Activated CD8-positive, alpha-beta memory T cell treated with anti-CD3 and anti-CD28 coated beads, Interleukin-2, amount 50 U/mL, for 1 hour (primary cell): ENCODE measurements around the gene DIAPH2.

Source experiments
- DNase-seq: peaks from one replicate; pipeline ENCODE4 v3.0.0-alpha.2; 2020; ENCODE audit errors: extremely low read depth

The DIAPH2 gene

GRCh38 chrX:97587171-97587570, 902.5 kb downstream of the DIAPH2 start:
- no peak for DNase-seq

GRCh38 chrX:97594646-97595224, 910.1 kb downstream of the DIAPH2 start:
- no peak for DNase-seq

- no peak for DNase-seq
Observed at GRCh38 chrX:97597954-97598353, 913.3 kb downstream of the DIAPH2 start.

GRCh38 chrX:97602465-97603258, 918.0 kb downstream of the DIAPH2 start:
- no peak for DNase-seq

GRCh38 chrX:97605271-97605670, 920.6 kb downstream of the DIAPH2 start:
- no peak for DNase-seq

GRCh38 chrX:97609357-97609756, 924.7 kb downstream of the DIAPH2 start:
- DNase-seq = no peak

GRCh38 chrX:97609938-97610337, 925.3 kb downstream of the DIAPH2 start:
- DNase-seq = no peak

- no peak for DNase-seq
Observed at GRCh38 chrX:97616883-97617530, 932.4 kb downstream of the DIAPH2 start.

GRCh38 chrX:97619499-97619898, 934.9 kb downstream of the DIAPH2 start:
- DNase-seq = no peak

- no peak for DNase-seq
Observed at GRCh38 chrX:97622111-97622510, 937.5 kb downstream of the DIAPH2 start.

GRCh38 chrX:97628326-97628725, 943.7 kb downstream of the DIAPH2 start:
- no peak for DNase-seq

- DNase-seq = no peak
Observed at GRCh38 chrX:97628807-97629596, 944.4 kb downstream of the DIAPH2 start.

- no peak for DNase-seq
Observed at GRCh38 chrX:97629597-97629985, 944.9 kb downstream of the DIAPH2 start.

- DNase-seq = no peak
Observed at GRCh38 chrX:97633798-97634197, 949.2 kb downstream of the DIAPH2 start.

- DNase-seq = no peak
Observed at GRCh38 chrX:97636473-97637140, 952.0 kb downstream of the DIAPH2 start.

- no peak for DNase-seq
Observed at GRCh38 chrX:97637289-97637688, 952.6 kb downstream of the DIAPH2 start.

- no peak for DNase-seq
Observed at GRCh38 chrX:97638621-97639020, 954.0 kb downstream of the DIAPH2 start.

GRCh38 chrX:97639526-97639925, 954.9 kb downstream of the DIAPH2 start:
- no peak for DNase-seq
